IPS-15b (cell line): Measurements from ENCODE around the gene JARID2.
"Not testable (repeated sequence)": the region's sequence is repeated elsewhere in the genome, so short reads cannot be mapped to it uniquely, and the experiment has no call there.

Experiments
- H3K27me3 ChIP-seq: one replicate; pipeline ENCODE4 v1.6.1; 2013; ENCODE audit warnings: low read length; ENCODE audit not compliant: control insufficient read depth, insufficient read depth
- H3K36me3 ChIP-seq: one replicate; pipeline ENCODE4 v1.6.1; 2013; ENCODE audit warnings: low read length; ENCODE audit not compliant: control insufficient read depth, insufficient read depth
- H3K4me1 ChIP-seq: one replicate; pipeline ENCODE4 v1.6.1; 2013; ENCODE audit warnings: mild to moderate bottlenecking, low read length; ENCODE audit not compliant: control insufficient read depth, insufficient read depth
- H3K4me3 ChIP-seq: one replicate; pipeline ENCODE4 v1.5.1; 2013; ENCODE audit warnings: low read depth, low read length
- H3K9ac ChIP-seq: one replicate; pipeline ENCODE4 v1.6.1; 2013; ENCODE audit warnings: low read depth, mild to moderate bottlenecking, low read length
- H3K9me3 ChIP-seq: one replicate; pipeline ENCODE4 v1.6.1; 2013; ENCODE audit warnings: mild to moderate bottlenecking, low read length; ENCODE audit not compliant: control insufficient read depth, insufficient read depth

The JARID2 gene

DNA sequence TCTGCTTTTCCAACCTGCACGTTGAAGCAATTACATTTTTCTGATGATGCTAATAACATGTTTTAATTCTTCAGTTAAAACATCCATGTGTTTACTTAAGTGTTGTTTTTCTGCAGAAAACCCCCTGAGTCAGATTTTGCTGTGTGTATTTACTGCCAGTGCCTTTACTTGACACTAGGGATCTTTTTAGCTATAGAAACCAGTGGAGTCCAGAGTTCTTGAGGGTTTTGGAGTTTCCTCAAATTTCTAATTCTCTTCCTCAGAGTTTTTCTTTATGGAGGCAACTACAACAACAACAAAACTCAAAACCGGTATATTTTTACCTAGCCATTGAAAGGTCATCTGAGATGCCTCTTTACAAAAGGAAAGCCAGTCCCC, 168.4 kb downstream of the JARID2 start:
- Histone ChIP-seq H3K36me3 (no peaks in the 10 kb centered on the region), H3K4me3 (no peak overlapping the region), H3K4me1 (peaks cover 32% of the 10 kb centered on the region), H3K9ac (no peak overlapping the region), H3K9me3 (no peaks in the 10 kb centered on the region), H3K27me3 (no peaks in the 10 kb centered on the region)

DNA sequence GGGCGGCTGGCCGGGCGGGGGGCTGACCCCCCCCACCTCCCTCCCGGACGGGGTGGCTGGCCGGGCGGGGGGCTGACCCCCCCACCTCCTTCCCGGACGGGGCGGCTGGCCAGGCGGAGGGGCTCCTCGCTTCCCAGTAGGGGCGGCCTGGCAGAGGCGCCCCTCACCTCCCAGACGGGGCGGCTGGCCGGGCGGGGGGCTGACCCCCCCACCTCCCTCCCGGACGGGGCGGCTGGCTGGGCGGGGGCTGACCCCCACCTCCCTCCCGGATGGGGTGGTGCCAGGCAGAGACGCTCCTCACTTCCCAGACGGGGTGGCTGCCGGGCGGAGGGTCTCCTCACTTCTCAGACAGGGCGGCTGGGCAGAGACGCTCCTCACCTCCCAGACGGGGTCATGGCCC, 169.8 kb downstream of the JARID2 start:
- H3K9me3 ChIP-seq, H3K27me3 ChIP-seq, H3K4me3 ChIP-seq, H3K9ac ChIP-seq, H3K36me3 ChIP-seq: not testable (repeated sequence)
- H3K4me1 ChIP-seq = peaks cover 36% of the 10 kb centered on the region

DNA sequence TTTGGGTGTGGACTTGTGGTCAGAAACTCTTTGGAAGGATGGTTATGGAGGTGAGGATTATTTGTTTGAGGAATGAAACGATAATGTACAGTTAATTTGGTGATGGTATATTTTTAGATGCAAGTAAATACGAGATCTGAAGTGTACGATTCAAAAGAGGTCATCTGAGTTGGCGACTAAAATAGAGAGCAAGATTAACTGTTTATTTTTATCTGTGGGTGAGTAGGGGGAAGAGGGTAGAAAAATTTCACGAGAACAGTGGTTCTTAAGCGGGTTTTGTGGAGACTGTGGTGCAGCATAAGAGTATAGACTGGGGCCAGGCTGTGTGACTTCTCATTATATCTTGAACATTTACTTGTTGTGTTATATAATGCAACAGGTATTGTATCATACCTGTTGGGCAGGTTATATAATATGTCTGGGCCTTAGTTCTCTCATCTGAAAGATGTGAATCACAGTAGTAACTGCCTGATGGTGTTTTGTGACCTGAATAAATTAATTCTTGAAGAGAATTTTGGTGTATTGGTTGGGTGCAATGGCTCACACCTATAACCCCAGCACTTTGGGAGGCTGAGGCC, 171.2 kb downstream of the JARID2 start:
- Histone ChIP-seq H3K4me1 (peaks cover 36% of the 10 kb centered on the region), H3K36me3 (peaks cover 3% of the 10 kb centered on the region), H3K9me3 (no peaks in the 10 kb centered on the region)

DNA sequence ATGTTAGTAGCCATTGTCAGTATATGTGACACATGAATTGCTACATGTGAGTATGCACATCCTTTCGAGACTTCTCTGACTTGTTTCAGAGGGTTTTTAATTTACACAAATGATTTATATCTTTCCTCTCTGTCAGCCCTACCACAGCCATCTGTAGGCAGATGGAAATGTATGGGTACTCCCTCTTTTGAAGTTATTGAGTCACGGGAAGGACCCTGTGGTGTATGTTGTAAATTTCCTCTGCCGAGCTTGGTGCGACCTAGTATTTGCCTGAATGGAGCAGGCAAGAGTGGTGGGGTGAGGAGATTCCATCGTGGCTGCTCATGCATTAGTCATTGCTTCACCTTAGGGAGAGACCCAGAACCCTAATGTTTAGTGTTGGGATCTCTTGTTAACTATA, 171.9 kb downstream of the JARID2 start:
- peaks cover 3% of the 10 kb centered on the region for H3K36me3 ChIP-seq
- H3K4me1 ChIP-seq = peaks cover 36% of the 10 kb centered on the region
- no peaks in the 10 kb centered on the region for H3K27me3 ChIP-seq
- no peak overlapping the region for H3K4me3 ChIP-seq
- H3K9ac ChIP-seq = no peak overlapping the region
- no peaks in the 10 kb centered on the region for H3K9me3 ChIP-seq

More for the DNA sequence above, 171.2 kb downstream of the JARID2 start:
- no peak overlapping the region for H3K4me3 ChIP-seq
- no peaks in the 10 kb centered on the region for H3K27me3 ChIP-seq
- no peak overlapping the region for H3K9ac ChIP-seq

DNA sequence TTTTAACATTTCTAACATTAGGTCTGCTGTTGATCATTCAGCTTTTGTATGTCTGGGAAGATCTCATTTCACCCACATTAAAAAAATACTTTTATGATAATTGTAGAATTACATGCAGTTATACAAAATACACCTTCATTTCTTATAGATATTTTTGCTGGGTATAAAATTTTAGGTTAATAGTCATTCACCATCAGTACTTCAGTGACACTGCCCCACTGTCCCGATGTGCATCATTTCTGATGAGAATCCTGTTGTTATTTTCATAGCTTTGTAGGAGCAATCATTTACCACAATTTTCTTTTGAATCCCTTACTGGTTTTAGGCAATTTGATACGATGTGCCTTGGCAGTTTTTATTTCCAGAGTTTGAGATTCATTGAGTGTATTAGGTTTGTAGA, 173.6 kb downstream of the JARID2 start:
- no peaks in the 10 kb centered on the region for H3K27me3 ChIP-seq
- no peak overlapping the region for H3K9ac ChIP-seq
- H3K36me3 ChIP-seq = peaks cover 3% of the 10 kb centered on the region
- H3K9me3 ChIP-seq = no peaks in the 10 kb centered on the region
- H3K4me3 ChIP-seq = no peak overlapping the region
- H3K4me1 ChIP-seq = peaks cover 31% of the 10 kb centered on the region

DNA sequence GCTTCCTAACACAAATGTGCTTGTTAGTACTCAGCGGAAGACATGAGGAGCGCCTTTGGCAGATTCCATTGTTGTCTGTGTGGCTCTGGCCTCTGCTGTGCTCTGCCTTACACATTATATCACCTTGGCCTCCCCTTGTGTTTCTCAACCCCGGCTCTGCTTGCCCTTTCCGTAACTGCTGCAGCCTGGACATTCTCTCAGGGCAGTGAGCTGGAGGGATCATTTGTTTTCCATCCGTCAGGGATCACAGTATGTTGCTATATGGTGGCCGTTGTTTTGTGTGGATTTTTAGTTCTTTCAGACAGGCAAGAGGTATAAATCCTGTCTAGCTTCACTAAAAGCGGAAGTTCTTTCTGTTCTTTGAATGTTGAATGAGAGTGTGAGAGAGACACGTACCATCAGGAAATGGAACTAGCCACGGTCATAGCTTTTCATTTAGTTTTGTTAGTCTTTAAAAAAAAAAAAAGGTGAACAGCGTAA, 175.1 kb downstream of the JARID2 start:
- Histone ChIP-seq H3K4me3 (no peak overlapping the region), H3K9ac (no peak overlapping the region), H3K4me1 (peaks cover 41% of the 10 kb centered on the region), H3K9me3 (no peaks in the 10 kb centered on the region), H3K27me3 (no peaks in the 10 kb centered on the region), H3K36me3 (peaks cover 6% of the 10 kb centered on the region)

DNA sequence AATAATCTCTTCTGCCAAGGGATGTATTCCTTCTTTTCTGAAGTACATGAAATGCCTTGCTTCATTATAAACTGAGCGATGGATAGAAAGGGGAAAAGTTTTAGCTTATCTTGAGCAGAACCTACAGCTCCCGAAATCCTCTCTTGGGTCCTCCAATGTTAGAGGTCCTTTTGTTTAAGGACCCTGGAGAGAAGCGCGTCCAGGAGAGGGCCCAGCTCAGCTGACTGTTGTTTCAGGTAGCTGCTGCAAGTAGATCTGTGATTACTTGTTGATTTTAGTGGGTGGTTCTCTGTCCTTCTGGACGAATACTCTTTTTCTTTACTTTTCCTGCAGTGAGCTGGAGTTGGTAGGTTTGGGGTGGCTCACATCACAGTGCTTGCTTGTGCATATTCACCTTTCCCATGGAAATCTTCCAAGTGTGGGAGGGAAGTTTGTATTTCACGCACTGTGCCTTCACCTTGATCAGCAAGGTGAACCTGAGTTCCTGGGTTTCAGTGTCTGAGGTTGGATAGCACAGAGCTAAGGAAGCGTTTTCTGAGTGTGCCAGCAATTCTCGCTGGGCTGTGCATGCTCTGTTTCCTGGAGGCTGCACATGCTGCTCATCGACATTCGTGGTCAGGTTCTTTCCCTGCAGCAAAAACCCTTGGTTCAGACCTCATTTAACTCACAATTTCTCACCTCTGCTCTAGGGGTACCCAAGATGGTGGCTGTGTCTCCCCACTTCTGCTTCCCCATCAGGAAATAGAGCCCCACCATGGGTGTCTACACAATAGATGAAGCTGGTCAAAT, 176.3 kb downstream of the JARID2 start:
- Histone ChIP-seq H3K36me3 (peaks cover 6% of the 10 kb centered on the region), H3K9ac (no peak overlapping the region), H3K27me3 (no peaks in the 10 kb centered on the region), H3K4me3 (no peak overlapping the region), H3K4me1 (peaks cover 50% of the 10 kb centered on the region), H3K9me3 (no peaks in the 10 kb centered on the region)

DNA sequence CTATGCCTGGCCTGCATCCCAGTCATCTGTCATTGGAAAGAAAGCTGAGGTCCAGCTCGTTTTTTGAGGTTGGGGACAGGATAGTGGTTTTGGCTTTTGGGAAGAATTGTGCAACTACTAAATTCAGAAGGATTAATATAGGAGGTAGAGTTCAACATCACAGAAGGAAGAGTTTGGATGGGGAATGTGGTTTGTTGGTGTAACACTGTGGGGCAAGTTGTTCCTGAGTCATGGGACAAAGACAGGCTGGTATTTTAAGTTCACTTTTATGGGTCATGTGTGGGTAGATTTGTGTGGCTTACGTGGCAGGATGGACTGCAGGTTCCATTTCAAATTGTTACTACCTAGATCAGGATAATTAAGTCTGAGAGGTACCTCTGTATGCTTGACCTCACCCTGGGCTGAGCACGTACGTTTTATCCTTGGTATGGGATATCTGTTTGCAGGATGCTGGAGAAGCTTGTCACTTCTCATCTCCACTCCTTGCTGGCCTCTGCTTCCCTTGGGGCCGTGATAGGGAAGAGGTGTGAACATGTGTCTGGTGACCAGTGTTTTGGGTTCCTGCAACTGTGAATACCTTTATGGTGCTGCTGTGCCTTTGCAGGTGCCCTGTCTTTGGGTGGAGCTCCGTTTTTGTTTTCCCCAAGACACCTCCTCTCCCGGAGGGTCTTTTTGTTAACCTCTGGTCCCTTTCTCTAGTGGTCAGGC, 177.6 kb downstream of the JARID2 start:
- Histone ChIP-seq H3K4me1 (peaks cover 57% of the 10 kb centered on the region), H3K9ac (no peak overlapping the region), H3K27me3 (no peaks in the 10 kb centered on the region), H3K4me3 (no peak overlapping the region), H3K36me3 (peaks cover 6% of the 10 kb centered on the region), H3K9me3 (no peaks in the 10 kb centered on the region)

DNA sequence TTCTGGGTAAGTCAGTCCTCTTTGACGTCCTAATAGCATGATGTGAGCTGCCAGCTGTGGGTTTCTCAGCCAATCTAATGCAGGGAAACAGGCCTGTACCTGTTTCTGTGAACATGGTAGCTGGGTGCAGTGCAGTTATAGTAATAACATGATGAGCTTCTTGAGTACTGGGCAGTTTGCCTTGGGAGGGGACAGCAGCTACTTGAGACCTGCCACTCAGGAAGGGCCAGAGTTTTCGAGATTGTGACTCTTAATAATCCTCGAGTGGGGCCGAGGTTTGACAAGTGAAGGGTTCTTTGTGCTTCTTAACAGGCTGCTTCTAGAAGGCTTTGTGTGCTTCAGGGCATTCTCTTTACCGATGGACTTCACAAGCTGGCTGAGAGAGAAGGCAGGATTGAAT, 180.1 kb downstream of the JARID2 start:
- Histone ChIP-seq H3K9ac (no peak overlapping the region), H3K9me3 (no peaks in the 10 kb centered on the region), H3K36me3 (peaks cover 4% of the 10 kb centered on the region), H3K27me3 (no peaks in the 10 kb centered on the region), H3K4me1 (peaks cover 56% of the 10 kb centered on the region), H3K4me3 (no peak overlapping the region)

DNA sequence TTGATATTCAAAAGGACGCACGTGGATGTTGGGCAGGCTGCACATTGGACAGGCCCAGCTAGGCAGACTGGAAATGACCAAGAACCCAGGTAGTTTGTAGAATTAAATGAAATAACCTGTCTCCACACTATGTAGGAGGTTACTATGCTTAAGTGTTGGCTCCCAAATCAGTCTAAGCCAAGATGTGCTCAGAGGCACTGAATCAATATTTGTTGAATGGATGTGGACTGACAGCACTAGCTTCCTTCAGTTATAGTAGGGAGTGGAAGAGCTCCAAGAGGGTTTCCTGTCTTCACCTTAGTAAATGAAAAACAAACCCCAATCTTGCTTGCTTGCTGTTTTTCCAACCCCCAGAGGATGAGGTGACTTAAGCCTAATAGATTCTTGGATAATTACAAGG, 180.5 kb downstream of the JARID2 start:
- Histone ChIP-seq H3K36me3 (peaks cover 4% of the 10 kb centered on the region), H3K4me3 (no peak overlapping the region), H3K27me3 (no peaks in the 10 kb centered on the region), H3K9me3 (no peaks in the 10 kb centered on the region), H3K4me1 (peaks cover 56% of the 10 kb centered on the region), H3K9ac (no peak overlapping the region)

DNA sequence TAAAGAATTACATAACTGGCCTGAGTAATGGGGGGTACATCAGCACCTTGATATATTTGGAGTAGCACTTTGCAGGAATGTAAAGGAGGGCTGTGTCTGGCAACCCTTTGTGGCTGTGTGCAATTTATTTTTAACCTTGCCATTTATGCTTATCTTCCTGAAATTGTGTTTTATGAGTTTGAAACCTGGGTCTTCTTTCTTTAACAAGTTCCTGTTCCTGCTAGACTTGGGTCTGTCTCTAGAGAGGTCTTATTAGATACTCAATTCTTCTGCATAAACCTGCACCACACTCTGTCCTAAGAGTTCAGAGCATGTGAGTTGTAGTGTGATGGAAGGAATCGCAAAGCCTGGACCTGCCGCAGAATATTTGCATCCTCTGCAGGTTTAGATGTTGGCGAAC, 181.0 kb downstream of the JARID2 start:
- H3K4me3 ChIP-seq = no peak overlapping the region
- H3K36me3 ChIP-seq = peaks cover 4% of the 10 kb centered on the region
- H3K9ac ChIP-seq = no peak overlapping the region
- H3K9me3 ChIP-seq = no peaks in the 10 kb centered on the region
- H3K4me1 ChIP-seq = peaks cover 53% of the 10 kb centered on the region
- no peaks in the 10 kb centered on the region for H3K27me3 ChIP-seq
